Endothelial cell of umbilical vein (primary cell): ENCODE data around the gene TM9SF3.

Experiments used
- EZH2 ChIP-seq: IDR thresholded peaks from 2 replicates; pipeline ENCODE4 v1.6.1; 2012; ENCODE audit warnings: borderline replicate concordance, low read depth, mild to moderate bottlenecking, moderate library complexity, low read length, inconsistent platforms; ENCODE audit not compliant: severe bottlenecking
- FOS ChIP-seq: IDR thresholded peaks from 2 replicates; pipeline ENCODE4 v1.6.1; 2011; ENCODE audit warnings: mild to moderate bottlenecking, low read length, moderate library complexity, borderline replicate concordance; ENCODE audit not compliant: insufficient read depth
- GATA2 ChIP-seq: IDR thresholded peaks from 2 replicates; pipeline ENCODE4 v1.7.0; 2011; ENCODE audit warnings: low read depth, mild to moderate bottlenecking, moderate library complexity, mixed read lengths, low read length; ENCODE audit not compliant: insufficient read length, insufficient read depth
- JUN ChIP-seq: IDR thresholded peaks from 2 replicates; pipeline ENCODE4 v1.6.1; 2011; ENCODE audit warnings: borderline replicate concordance, low read depth; ENCODE audit not compliant: insufficient read length, insufficient read depth
- MYC ChIP-seq: IDR thresholded peaks from one replicate; pipeline ENCODE4 v1.6.1; 2011; ENCODE audit warnings: mild to moderate bottlenecking, low read depth, low read length
- POLR2A ChIP-seq: IDR thresholded peaks from 2 replicates; pipeline ENCODE4 v1.6.1; 2012; ENCODE audit warnings: low read depth, mild to moderate bottlenecking, control low read depth, low read length
- POLR2AphosphoS5 ChIP-seq: IDR thresholded peaks from 2 replicates; pipeline ENCODE4 v1.6.1; 2012; ENCODE audit warnings: low read depth, mild to moderate bottlenecking, control low read depth, low read length, moderate library complexity; ENCODE audit not compliant: insufficient read depth
- TF ChIP-seq, protein P1 (sequence below), 2 donors: IDR thresholded peaks; 1 replicate in 1 of 2; 2 replicates in 1 of 2; pipeline ENCODE4 v1.5.1; 2011; ENCODE audit warnings: low read length in 2 of 2, mild to moderate bottlenecking in 2 of 2, moderate library complexity in 2 of 2, control low read depth in 1 of 2, inconsistent platforms in 1 of 2, low read depth in 1 of 2; ENCODE audit not compliant: insufficient read depth in 1 of 2; ENCODE audit errors: extremely low read depth in 1 of 2
- TF ChIP-seq, protein P2 (sequence below): IDR thresholded peaks from 2 replicates; pipeline ENCODE4 v1.6.1; 2011; ENCODE audit not compliant: insufficient read depth, insufficient read length

DNA sequence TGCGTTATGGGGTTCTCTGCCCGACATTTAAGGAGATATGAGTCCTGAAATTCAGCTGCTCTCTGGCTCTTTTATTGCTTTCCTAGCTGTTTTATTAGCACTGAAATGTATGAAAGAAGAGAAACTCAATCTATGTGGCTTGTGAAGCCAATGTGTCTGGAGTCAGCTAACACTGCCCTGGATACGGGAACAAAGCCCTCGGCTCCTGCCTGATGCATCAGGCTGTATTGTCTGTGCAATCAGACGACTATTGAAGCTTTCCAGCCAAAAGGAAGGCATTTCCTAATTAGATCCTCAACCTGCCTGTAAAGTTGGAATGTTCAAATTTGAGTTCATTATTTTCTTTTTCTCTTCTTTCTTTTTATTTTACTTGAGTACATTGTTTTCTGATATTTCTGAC lies 22.0 kb upstream of the TM9SF3 start:
- no peak for TF ChIP-seq EZH2
- TF ChIP-seq, protein P1, sequence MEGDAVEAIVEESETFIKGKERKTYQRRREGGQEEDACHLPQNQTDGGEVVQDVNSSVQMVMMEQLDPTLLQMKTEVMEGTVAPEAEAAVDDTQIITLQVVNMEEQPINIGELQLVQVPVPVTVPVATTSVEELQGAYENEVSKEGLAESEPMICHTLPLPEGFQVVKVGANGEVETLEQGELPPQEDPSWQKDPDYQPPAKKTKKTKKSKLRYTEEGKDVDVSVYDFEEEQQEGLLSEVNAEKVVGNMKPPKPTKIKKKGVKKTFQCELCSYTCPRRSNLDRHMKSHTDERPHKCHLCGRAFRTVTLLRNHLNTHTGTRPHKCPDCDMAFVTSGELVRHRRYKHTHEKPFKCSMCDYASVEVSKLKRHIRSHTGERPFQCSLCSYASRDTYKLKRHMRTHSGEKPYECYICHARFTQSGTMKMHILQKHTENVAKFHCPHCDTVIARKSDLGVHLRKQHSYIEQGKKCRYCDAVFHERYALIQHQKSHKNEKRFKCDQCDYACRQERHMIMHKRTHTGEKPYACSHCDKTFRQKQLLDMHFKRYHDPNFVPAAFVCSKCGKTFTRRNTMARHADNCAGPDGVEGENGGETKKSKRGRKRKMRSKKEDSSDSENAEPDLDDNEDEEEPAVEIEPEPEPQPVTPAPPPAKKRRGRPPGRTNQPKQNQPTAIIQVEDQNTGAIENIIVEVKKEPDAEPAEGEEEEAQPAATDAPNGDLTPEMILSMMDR (IDR thresholded peaks at IDR 0.05; ENCODE audit: extremely low read depth in 1 of 2, insufficient read depth in 1 of 2, low read depth in 1 of 2, low read length in 2 of 2), result no peak
- TF ChIP-seq POLR2A, result no peak
- no peak for TF ChIP-seq JUN
- TF ChIP-seq, protein P2, sequence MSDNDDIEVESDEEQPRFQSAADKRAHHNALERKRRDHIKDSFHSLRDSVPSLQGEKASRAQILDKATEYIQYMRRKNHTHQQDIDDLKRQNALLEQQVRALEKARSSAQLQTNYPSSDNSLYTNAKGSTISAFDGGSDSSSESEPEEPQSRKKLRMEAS, result no peak
- TF ChIP-seq POLR2AphosphoS5, result no peak
- no peak for TF ChIP-seq FOS
- TF ChIP-seq GATA2, result no peak
- TF ChIP-seq MYC, result no peak
